ENCODE measurements around the gene PIH1D2. TPM values are rescaled to one million over a fixed set of nuclear protein-coding genes. Genes with fewer than 3 reads are reported as not detected.

PIH1D2 gene
- total RNA-seq (1.6 TPM), polyA plus RNA-seq (1.4 TPM)
- long read RNA-seq, donor 1, result 0 reads
- long read RNA-seq, donor 2, result 0 reads
- long read RNA-seq, donor 3, result 0 reads
- long read RNA-seq, donor 4, result 0 reads
- long read RNA-seq, donor 5, result 0 reads
- long read RNA-seq, donor 6, result 0 reads
- long read RNA-seq, donor 7, result 0 reads
- long read RNA-seq, donor 8, result 0 reads
- long read RNA-seq, donor 9, result 0 reads
- long read RNA-seq, donor 10, partial matches to known transcripts, result 7 of 7 reads
- long read RNA-seq, donor 10, other reads (novel, unspliced or antisense), result 0 of 7 reads

GRCh38 chr11:112073941-112074811, at the start of gene PIH1D2, which contains the start of gene NKAPD1:
Gene PIH1D2 (minus strand): TSS chr11:112074017. CDS start chr11:112073174, 843 bp downstream.
Gene NKAPD1 (plus strand): TSS chr11:112074299. CDS start chr11:112075575, 1,276 bp downstream.
- Histone ChIP-seq H3K36me3 (ENCODE audit: control insufficient read depth in 2 of 2, insufficient read depth in 2 of 2, low read length in 1 of 2) (peaks cover 7 to 32% of the 10 kb centered on the region in 2 donors), H3K27ac (ENCODE audit: low read depth in 1 of 2, low read length in 1 of 2) (peak within 1 kb of the TSS; percentile 88 to 90), H3K27me3 (ENCODE audit: control insufficient read depth in 2 of 2, insufficient read depth in 1 of 2, low read length in 1 of 2) (no peaks in the 10 kb centered on the region), H3K9me3 (ENCODE audit: control insufficient read depth in 2 of 2, insufficient read depth in 1 of 2, low read length in 1 of 2) (no peaks in the 10 kb centered on the region), H3K4me1 (ENCODE audit: control insufficient read depth in 2 of 2, insufficient read depth in 2 of 2, low read length in 2 of 2) (peaks cover 3% of the 10 kb centered on the region in 2 donors), H3K4me3 (ENCODE audit: low read length in 2 of 2) (peak within 1 kb of the TSS; percentile 75 to 96)
- peak; percentile 79 to 96 (median 88) for DNase-seq (ENCODE audit: low read depth in 6 of 9, low spot score in 9 of 9)
- under 1% methylated on average over 43 of the region's 43 CpGs for WGBS

- Histone ChIP-seq H3K27me3 (ENCODE audit: control insufficient read depth in 2 of 2, insufficient read depth in 1 of 2, low read length in 1 of 2) (no peaks in the 10 kb centered on the region), H3K36me3 (ENCODE audit: control insufficient read depth in 2 of 2, insufficient read depth in 2 of 2, low read length in 1 of 2) (peaks cover 0 to 5% of the 10 kb centered on the region in 2 donors), H3K4me1 (ENCODE audit: control insufficient read depth in 2 of 2, insufficient read depth in 2 of 2, low read length in 2 of 2) (no peaks in the 10 kb centered on the region), H3K27ac (ENCODE audit: low read depth in 1 of 2, low read length in 1 of 2) (no peak overlapping the region), H3K4me3 (ENCODE audit: low read length in 2 of 2) (no peak overlapping the region), H3K9me3 (ENCODE audit: control insufficient read depth in 2 of 2, insufficient read depth in 1 of 2, low read length in 1 of 2) (no peaks in the 10 kb centered on the region)
- no peak for DNase-seq (ENCODE audit: low read depth in 6 of 9, low spot score in 9 of 9)
- WGBS, result 92% methylated on average over 4 of the region's 4 CpGs
These were observed 49.3 kb upstream of the PIH1D2 start for GRCh38 chr11:112123129-112123528.

GRCh38 chr11:112121981-112122615, 48.3 kb upstream of the PIH1D2 start:
- no peak overlapping the region for H3K27ac ChIP-seq (ENCODE audit: low read depth in 1 of 2, low read length in 1 of 2)
- WGBS, result 96% methylated on average over 5 of the region's 5 CpGs
- DNase-seq (ENCODE audit: low read depth in 6 of 9, low spot score in 9 of 9), result no peak

GRCh38 chr11:112118176-112118575, 44.4 kb upstream of the PIH1D2 start:
- no peak for DNase-seq (ENCODE audit: low read depth in 6 of 9, low spot score in 9 of 9)
- Histone ChIP-seq H3K9me3 (ENCODE audit: control insufficient read depth in 2 of 2, insufficient read depth in 1 of 2, low read length in 1 of 2) (no peaks in the 10 kb centered on the region), H3K27ac (ENCODE audit: low read depth in 1 of 2, low read length in 1 of 2) (no peak overlapping the region), H3K36me3 (ENCODE audit: control insufficient read depth in 2 of 2, insufficient read depth in 2 of 2, low read length in 1 of 2) (peaks cover 0 to 5% of the 10 kb centered on the region in 2 donors), H3K27me3 (ENCODE audit: control insufficient read depth in 2 of 2, insufficient read depth in 1 of 2, low read length in 1 of 2) (no peaks in the 10 kb centered on the region), H3K4me1 (ENCODE audit: control insufficient read depth in 2 of 2, insufficient read depth in 2 of 2, low read length in 2 of 2) (peaks cover 0 to 3% of the 10 kb centered on the region in 2 donors), H3K4me3 (ENCODE audit: low read length in 2 of 2) (no peak overlapping the region)
- 56% methylated on average over 2 of the region's 2 CpGs for WGBS

More at GRCh38 chr11:112121981-112122615, 48.3 kb upstream of the PIH1D2 start:
- Histone ChIP-seq H3K36me3 (ENCODE audit: control insufficient read depth in 2 of 2, insufficient read depth in 2 of 2, low read length in 1 of 2) (peaks cover 0 to 5% of the 10 kb centered on the region in 2 donors), H3K9me3 (ENCODE audit: control insufficient read depth in 2 of 2, insufficient read depth in 1 of 2, low read length in 1 of 2) (no peaks in the 10 kb centered on the region), H3K27me3 (ENCODE audit: control insufficient read depth in 2 of 2, insufficient read depth in 1 of 2, low read length in 1 of 2) (no peaks in the 10 kb centered on the region), H3K4me3 (ENCODE audit: low read length in 2 of 2) (no peak overlapping the region), H3K4me1 (ENCODE audit: control insufficient read depth in 2 of 2, insufficient read depth in 2 of 2, low read length in 2 of 2) (no peaks in the 10 kb centered on the region)

- H3K27ac ChIP-seq (ENCODE audit: low read depth in 1 of 2, low read length in 1 of 2), result no peak overlapping the region
- H3K36me3 ChIP-seq (ENCODE audit: control insufficient read depth in 2 of 2, insufficient read depth in 2 of 2, low read length in 1 of 2), result peaks cover 0 to 5% of the 10 kb centered on the region in 2 donors
- no peaks in the 10 kb centered on the region for H3K9me3 ChIP-seq (ENCODE audit: control insufficient read depth in 2 of 2, insufficient read depth in 1 of 2, low read length in 1 of 2)
- H3K27me3 ChIP-seq (ENCODE audit: control insufficient read depth in 2 of 2, insufficient read depth in 1 of 2, low read length in 1 of 2), result no peaks in the 10 kb centered on the region
- DNase-seq (ENCODE audit: low read depth in 6 of 9, low spot score in 9 of 9), result peak in 1 of 9 donors; percentile 16
- peaks cover 0 to 3% of the 10 kb centered on the region in 2 donors for H3K4me1 ChIP-seq (ENCODE audit: control insufficient read depth in 2 of 2, insufficient read depth in 2 of 2, low read length in 2 of 2)
- 54% methylated on average over 5 of the region's 5 CpGs for WGBS
- no peak overlapping the region for H3K4me3 ChIP-seq (ENCODE audit: low read length in 2 of 2)
These were observed 41.6 kb upstream of the PIH1D2 start for GRCh38 chr11:112115386-112115785.

GRCh38 chr11:112114460-112114859, 40.6 kb upstream of the PIH1D2 start:
- Histone ChIP-seq H3K4me1 (ENCODE audit: control insufficient read depth in 2 of 2, insufficient read depth in 2 of 2, low read length in 2 of 2) (peaks cover 0 to 3% of the 10 kb centered on the region in 2 donors), H3K4me3 (ENCODE audit: low read length in 2 of 2) (no peak overlapping the region)
- 97% methylated on average over 2 of the region's 2 CpGs for WGBS

GRCh38 chr11:112113539-112114457, 40.0 kb upstream of the PIH1D2 start:
- peak in 6 of 9 donors; percentile 9 to 62 (median 20) for DNase-seq (ENCODE audit: low read depth in 6 of 9, low spot score in 9 of 9)
- 67% methylated on average over 6 of the region's 6 CpGs for WGBS

More at GRCh38 chr11:112114460-112114859, 40.6 kb upstream of the PIH1D2 start:
- Histone ChIP-seq H3K9me3 (ENCODE audit: control insufficient read depth in 2 of 2, insufficient read depth in 1 of 2, low read length in 1 of 2) (no peaks in the 10 kb centered on the region), H3K27ac (ENCODE audit: low read depth in 1 of 2, low read length in 1 of 2) (no peak overlapping the region), H3K36me3 (ENCODE audit: control insufficient read depth in 2 of 2, insufficient read depth in 2 of 2, low read length in 1 of 2) (peaks cover 0 to 3% of the 10 kb centered on the region in 2 donors), H3K27me3 (ENCODE audit: control insufficient read depth in 2 of 2, insufficient read depth in 1 of 2, low read length in 1 of 2) (no peaks in the 10 kb centered on the region)
- no peak for DNase-seq (ENCODE audit: low read depth in 6 of 9, low spot score in 9 of 9)

GRCh38 chr11:112106070-112106469, 32.3 kb upstream of the PIH1D2 start:
- H3K27me3 ChIP-seq (ENCODE audit: control insufficient read depth in 2 of 2, insufficient read depth in 1 of 2, low read length in 1 of 2), result no peaks in the 10 kb centered on the region
- no peaks in the 10 kb centered on the region for H3K4me1 ChIP-seq (ENCODE audit: control insufficient read depth in 2 of 2, insufficient read depth in 2 of 2, low read length in 2 of 2)
- no peak overlapping the region for H3K4me3 ChIP-seq (ENCODE audit: low read length in 2 of 2)
- WGBS, result 99% methylated on average over 8 of the region's 8 CpGs
- no peaks in the 10 kb centered on the region for H3K9me3 ChIP-seq (ENCODE audit: control insufficient read depth in 2 of 2, insufficient read depth in 1 of 2, low read length in 1 of 2)
- no peak overlapping the region for H3K27ac ChIP-seq (ENCODE audit: low read depth in 1 of 2, low read length in 1 of 2)
- H3K36me3 ChIP-seq (ENCODE audit: control insufficient read depth in 2 of 2, insufficient read depth in 2 of 2, low read length in 1 of 2), result no peaks in the 10 kb centered on the region
- DNase-seq (ENCODE audit: low read depth in 6 of 9, low spot score in 9 of 9), result no peak

More at GRCh38 chr11:112113539-112114457, 40.0 kb upstream of the PIH1D2 start:
- no peak overlapping the region for H3K4me3 ChIP-seq (ENCODE audit: low read length in 2 of 2)
- peaks cover 0 to 3% of the 10 kb centered on the region in 2 donors for H3K4me1 ChIP-seq (ENCODE audit: control insufficient read depth in 2 of 2, insufficient read depth in 2 of 2, low read length in 2 of 2)
- no peaks in the 10 kb centered on the region for H3K9me3 ChIP-seq (ENCODE audit: control insufficient read depth in 2 of 2, insufficient read depth in 1 of 2, low read length in 1 of 2)
- no peak overlapping the region for H3K27ac ChIP-seq (ENCODE audit: low read depth in 1 of 2, low read length in 1 of 2)
- no peaks in the 10 kb centered on the region for H3K36me3 ChIP-seq (ENCODE audit: control insufficient read depth in 2 of 2, insufficient read depth in 2 of 2, low read length in 1 of 2)
- H3K27me3 ChIP-seq (ENCODE audit: control insufficient read depth in 2 of 2, insufficient read depth in 1 of 2, low read length in 1 of 2), result no peaks in the 10 kb centered on the region
